GM23248 (cell line): ENCODE data around the gene POU5F1.

ENCODE experiments used
- EZH2 ChIP-seq: fragments of 200-600 bp; sonication (generic); IDR thresholded peaks from 2 replicates; pipeline ENCODE4 v1.6.1; 2018; ENCODE audit warnings: antibody characterized with exemption, mild to moderate bottlenecking; ENCODE audit not compliant: insufficient read depth, poor library complexity, severe bottlenecking
- EZH2phosphoT487 ChIP-seq: fragments of 200-600 bp; sonication (generic); IDR thresholded peaks from 2 replicates; pipeline ENCODE4 v1.6.1; 2018; ENCODE audit warnings: antibody characterized with exemption, moderate library complexity, mild to moderate bottlenecking, low read depth; ENCODE audit not compliant: insufficient read depth

- TF ChIP-seq EZH2: no peak
- no peak for TF ChIP-seq EZH2phosphoT487
Observed at GRCh38 chr6:31205638-31206037, 35.2 kb upstream of the POU5F1 start.
